GM12864 (cell line): Measurements from ENCODE around the gene STEAP1B.

Source experiments
- DNase-seq: peaks from one replicate; pipeline ENCODE4 v3.0.0-alpha.2; 2011; ENCODE audit warnings: low read depth
- H3K4me3 ChIP-seq: 2 replicates; pipeline ENCODE4 v1.5.1; 2011; ENCODE audit warnings: mild to moderate bottlenecking, low read depth, low read length, control low read depth
- CTCF ChIP-seq: IDR thresholded peaks from 2 replicates; pipeline ENCODE4 v1.5.1; 2011; ENCODE audit warnings: low read depth, mild to moderate bottlenecking, moderate library complexity, low read length, control low read depth, inconsistent platforms; ENCODE audit errors: missing control alignments

STEAP1B gene

GRCh38 chr7:22373911-22374310 is 126.1 kb downstream of the STEAP1B start:
- TF ChIP-seq CTCF: no peak
- DNase-seq: no peak
- H3K4me3 ChIP-seq: no peak overlapping the region

GRCh38 chr7:22373388-22373787 is 126.6 kb downstream of the STEAP1B start:
- H3K4me3 ChIP-seq: no peak overlapping the region
- TF ChIP-seq CTCF: no peak
- no peak for DNase-seq

- DNase-seq: no peak
- no peak overlapping the region for H3K4me3 ChIP-seq
- TF ChIP-seq CTCF: no peak
Measured at GRCh38 chr7:22372863-22373262, 127.1 kb downstream of the STEAP1B start.

- no peak for TF ChIP-seq CTCF
- DNase-seq: no peak
Measured at GRCh38 chr7:22371878-22372277, 128.1 kb downstream of the STEAP1B start.

More at GRCh38 chr7:22371878-22372277, 128.1 kb downstream of the STEAP1B start:
- no peak overlapping the region for H3K4me3 ChIP-seq
